GM18861 (cell line): ENCODE measurements around the gene COL13A1.

Experiments
- ATAC-seq: cut with Tn5 transposase; IDR thresholded peaks from one replicate; pipeline ENCODE4 v1.9.1; 2021; ENCODE audit not compliant: unreplicated experiment

Gene COL13A1

DNA sequence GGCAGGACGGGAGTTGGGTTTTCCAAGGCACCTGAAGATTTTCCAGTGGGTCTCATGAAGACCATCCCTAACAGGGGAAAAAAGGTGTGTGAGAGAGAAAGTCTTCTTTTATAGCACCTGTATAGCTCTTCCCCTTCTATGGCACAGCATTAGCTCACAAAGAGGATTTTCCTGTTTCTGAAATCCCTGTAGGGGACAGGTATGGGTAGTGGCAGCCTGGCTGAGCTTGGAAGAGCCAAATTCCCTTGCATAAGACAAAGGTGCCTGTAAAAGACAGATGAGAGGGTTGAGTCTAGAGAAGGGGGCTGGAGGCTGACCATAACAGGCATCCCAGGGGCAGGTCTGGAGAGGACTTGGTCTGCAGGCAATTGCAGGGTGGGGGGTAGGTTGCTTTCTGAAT, 63.7 kb downstream of the COL13A1 start:
- no peak for ATAC-seq

DNA sequence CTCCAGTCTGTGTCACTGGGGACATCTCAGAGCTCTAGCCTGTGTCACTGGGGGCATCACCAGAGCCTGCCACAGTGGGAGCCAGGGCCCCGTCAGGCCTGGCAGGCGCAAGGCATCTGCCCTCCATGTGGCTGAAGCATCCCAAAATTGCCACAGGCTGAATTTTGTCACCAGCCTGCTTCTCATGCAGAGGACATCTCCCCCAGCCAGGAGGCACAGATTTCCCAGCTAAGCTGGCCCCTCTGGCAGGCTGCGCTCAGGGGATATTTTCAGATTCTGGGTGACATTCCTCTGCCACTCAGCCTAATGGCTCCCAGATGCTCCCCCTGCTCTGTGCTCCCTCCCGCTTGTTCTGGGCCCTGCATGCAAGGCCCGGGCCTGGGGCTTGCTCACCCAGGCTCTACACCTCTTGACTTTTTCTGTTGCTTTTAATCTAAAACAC, 64.6 kb downstream of the COL13A1 start:
- ATAC-seq: no peak

DNA sequence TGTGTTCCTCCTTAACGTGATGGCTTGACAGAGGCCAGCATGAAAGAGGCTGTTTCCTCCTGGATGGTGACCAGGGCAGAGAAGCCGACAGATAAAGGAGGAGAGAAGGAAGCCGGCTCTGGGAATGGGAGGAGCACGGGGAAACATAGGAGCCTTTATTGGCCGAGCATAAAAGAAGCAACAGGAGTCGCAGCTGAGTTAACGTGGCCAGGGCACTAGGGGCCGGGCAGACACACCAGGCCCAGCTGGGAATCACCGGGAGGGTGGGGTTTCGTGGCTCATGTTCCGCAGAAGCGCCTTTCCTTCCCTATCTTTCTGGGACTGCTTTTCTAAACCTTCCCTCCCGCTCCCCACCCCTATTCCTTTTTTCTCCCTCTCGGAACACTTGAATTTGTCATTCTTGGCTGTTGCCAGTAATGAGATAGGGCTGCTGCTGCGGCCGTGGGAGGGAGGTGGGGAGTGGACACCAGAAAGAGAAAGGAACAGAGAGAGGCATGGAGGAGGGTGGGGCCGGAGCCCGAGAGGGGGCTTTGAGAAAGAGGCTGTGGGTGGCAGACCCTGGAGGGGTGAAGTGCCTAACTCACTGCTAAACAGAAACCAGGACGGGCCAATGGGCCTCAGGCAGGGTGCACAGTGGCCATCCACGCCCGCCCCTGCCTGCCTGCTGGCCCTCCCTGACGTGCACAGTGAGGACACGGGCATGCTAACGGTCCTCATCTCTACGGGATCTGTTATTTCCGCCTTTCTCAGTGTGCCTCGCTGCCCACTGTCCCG, 65.2 kb downstream of the COL13A1 start:
- ATAC-seq: no peak

DNA sequence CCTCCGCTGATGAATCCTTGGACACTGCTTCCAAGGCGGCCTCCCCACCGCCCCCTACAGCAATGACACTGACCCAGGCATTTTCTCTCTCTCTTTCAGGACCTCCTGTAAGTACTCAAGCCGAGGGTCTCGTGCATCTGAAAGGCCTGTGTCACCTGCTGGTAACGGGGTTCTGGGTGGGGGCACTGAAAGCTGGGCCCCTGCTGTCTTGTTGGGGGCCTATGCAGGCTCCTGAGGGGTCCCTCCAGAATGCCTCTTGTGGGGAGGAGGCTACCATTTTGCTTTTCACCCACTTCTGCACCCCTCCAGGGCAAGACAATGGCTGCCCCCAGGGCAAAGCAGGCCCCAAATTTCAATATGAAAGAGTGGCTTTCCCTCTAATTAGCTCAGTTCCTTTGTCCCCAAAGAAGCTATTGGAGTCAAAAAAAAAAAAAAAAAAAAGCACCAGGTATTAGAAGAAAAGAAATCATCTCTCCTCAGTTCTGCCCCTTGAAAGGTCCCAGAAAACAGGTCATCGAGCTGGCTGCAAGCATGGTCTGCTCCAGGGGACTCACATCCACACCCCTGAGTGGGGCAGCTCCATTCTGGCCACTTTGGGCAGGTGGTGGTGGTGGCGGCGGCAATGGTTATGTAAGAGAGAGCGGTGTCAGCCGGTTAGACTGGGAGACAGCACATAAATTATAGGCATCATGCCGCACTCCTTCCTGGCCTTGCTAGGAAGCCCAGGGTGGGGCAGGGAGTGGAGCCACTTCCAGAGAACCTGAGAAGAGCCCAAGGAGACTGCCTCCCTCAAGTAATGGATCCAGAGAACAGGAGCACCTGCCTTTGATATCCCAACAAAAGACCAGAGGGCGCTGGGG, 66.2 kb downstream of the COL13A1 start:
- no peak for ATAC-seq

DNA sequence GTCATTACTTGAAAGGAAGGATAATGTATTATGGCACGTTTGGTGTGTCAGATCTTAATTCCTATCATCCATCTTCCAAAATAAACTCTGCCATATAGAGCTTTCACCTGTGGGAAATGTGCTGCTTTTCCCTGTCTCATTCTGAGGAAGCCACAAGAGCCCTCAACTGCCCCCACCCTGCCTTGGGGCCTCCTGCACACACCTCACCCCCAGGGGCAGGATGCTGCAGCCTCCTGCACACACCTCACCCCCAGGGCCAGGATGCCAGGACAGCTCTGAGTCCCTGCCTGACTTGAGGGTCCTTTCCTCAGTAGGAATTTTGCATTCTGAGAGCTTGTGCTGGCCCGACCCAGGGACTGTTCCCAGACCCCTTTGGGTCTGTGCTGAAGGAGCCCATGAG, 67.1 kb downstream of the COL13A1 start:
- no peak for ATAC-seq

DNA sequence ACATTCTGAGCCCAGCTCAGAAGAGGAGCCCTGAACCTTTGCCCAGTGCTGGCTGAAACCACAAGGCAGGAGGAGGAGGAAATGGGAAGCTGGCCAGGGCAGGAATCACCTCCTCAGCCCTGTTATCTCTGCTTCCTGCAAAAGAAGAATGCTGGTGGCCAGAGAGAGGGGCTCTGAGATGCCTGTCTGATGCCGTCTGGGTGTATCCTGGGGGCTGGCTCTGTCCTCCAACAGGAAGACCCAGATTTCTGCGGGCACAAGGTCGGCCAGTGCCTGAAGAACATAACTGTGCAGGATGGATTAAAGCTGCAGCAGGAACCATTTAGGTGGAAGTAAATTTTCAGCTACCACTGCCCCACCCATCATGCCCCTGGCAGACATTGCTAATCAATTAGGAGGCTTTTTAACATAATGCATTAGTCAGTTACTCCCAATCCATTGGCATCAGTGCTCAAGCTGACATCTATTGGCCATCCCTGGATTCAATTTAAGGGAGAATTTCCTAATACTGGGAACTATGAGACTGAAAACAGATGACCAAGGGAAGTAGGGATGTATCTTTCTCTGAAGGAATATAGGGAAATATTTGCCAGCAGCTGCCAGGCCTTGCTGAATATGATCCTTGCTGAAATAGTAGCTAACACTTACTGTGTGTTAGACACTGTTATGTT, 67.7 kb downstream of the COL13A1 start:
- ATAC-seq: no peak

DNA sequence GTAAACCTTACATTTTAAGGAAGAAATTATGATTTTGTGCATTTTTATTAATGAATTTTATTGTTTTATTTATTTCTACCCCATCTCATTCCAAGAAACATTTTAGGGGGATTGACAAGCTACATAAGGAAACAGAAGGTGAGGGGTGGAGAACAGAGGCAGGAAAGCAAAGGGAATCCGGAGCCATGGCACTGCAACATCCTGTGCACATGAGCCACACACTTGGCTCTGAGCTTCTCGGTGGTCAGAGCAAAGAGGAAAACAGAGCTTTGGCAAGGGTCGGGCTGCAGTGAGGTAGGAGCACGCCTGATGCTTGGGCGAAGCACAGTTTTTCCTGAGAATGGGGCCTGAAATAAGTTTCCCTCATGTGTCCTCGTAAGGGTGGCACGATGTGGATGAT, 68.9 kb downstream of the COL13A1 start:
- no peak for ATAC-seq

DNA sequence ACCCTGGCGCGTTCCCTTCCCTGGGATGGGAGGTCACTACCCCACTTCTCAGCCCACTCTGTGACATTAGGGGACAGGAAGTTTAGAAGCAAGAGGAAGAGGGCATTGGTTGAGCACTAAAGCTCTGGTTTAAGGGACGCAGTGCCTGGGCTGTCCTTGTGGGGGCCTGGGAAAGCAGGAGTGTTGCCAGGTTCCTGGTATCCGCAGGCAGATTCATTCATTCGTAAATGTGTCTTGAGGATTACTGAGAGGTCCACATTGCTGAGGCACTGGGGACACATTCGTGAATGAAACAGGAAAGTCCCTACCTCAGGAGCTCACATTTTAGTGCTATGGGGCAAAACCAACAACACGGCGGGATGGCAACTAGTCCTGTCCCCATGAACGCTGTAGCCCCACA, 69.4 kb downstream of the COL13A1 start:
- ATAC-seq: no peak

DNA sequence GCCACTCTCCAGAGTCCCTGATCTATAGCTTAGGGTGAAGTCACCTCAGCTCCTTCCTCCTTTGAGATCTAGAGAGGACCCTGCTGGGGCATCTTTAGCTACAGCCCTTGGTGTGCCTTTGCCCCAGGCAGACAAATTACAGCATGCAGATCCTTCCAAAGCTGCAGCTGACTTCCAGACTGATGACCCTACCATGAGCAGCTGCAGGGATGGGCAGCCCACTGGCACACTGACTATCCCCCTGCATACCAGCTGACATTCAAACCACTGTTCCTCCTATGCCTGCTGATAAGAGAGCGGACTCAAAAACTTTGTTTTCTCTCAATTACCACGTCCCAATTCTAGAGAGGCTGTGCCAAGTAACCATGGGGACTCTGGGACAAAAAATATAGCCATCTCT, 70.6 kb downstream of the COL13A1 start:
- ATAC-seq: no peak

DNA sequence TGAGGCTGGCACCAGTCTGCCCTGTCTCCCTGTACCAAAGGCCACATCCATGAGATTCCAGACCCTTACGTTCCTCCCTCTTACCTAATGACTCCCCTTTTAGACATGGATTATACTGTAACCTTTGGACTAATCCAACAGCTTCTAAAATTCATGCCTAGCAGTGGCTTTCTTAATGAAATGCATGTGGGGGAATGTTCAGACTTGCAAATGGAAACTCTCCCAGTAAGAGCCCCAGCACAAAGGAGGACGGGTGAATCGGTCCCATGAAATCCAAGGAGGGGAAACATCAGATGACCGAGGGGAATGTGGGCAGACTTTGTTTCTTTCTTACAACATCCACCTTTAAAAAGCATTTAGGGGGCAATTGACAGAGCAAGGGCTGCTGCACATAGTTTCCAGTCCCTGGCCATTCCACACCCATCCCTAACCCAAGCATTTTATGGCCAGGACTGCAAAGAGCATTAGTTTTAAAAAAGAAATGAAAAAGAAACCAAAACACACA, 71.5 kb downstream of the COL13A1 start:
- no peak for ATAC-seq

DNA sequence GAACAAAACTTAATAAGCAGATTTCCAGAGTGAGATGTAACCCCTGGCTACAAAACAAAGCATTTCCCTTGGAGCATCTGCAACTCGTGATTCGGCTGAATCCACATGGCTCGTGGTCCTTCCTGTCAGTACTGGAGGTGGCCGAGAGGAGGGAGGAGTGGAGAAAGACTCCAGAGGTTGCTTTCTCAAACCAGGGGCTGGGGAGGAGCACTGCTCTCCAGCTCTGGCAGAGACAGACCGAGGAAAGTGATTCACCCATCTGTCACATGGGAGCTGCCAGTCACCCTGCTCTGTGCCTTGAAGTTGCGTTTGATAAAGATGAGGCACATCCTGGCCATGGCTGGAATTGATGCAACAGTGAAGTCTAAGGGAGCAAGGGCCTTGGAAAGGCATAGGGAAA, 72.7 kb downstream of the COL13A1 start:
- no peak for ATAC-seq

DNA sequence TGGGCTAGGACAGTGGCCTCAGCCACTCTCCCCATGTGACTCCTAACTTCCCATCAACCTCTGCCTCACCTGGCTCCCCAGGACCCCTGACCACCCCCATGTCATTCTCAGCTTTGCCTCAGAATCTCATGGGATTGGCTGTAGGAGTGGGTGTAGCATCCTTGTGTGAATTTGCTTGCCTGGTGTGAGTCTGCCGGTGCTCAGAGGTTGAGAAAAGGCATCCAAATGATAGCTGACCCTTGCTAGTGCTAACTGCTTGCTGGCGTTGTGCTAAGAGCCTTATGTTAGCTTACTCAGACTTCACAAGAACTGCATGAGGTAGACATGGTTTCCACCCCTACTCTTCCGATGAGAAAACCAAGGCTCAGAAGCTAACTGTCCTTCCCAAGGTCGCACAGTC, 74.2 kb downstream of the COL13A1 start:
- ATAC-seq: no peak

DNA sequence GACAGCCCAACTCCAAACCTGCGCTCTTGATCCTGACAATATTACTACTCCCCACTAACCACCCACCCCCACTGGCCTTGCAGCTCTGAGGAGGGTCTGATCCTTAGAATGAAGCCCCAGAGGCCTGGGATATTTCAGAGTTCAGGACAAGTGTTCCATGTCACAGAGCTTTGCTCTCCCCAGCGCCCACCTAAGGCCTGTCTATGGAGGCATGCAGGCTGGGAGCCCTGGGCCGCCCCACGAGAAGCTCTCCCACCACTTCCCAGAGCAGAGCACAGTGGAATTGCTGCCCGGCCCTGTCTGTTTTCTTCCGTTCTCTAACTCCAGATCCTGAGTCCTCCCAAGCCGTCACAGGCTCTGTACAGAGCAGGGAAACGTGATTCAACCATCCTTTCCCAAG, 74.6 kb downstream of the COL13A1 start:
- ATAC-seq: no peak

DNA sequence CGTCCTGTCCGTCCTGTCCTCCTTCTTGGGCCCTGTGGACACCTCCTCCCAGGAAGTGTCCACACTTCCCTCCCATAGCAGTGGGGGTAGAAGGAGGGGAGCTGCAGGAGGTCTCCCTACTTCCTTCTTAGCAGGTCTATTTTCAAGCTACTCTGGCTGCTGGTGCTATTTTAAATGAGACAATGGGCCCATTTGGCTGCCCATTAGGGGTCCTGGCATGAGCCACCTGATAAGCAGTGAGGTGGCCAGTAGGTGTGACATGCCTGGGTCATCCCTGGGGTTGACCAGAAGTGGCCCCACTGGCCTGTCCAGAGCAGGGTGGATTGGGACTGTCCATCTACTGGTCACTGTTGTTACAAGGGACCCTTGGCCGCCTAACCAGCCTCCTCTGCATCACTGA, 75.2 kb downstream of the COL13A1 start:
- no peak for ATAC-seq

DNA sequence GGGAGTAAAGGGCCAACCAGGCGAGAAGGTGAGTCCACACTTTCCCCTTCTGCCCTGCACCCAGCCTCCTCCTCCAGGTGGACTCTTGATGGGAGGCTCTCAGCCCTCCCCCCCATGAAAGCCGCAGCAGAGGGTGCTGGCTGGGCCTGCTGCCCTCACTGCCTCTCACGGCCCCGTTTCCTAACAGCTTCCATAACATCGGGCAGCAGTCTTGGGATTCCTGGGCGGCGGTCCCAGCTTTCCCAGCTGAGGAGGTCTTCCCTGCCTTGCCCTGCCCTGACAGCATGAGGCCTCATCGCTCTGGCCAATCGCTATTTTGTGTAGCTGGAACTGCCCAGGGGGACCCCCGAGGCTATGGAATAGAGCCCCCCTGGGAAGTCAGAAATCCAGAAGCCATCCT, 76.3 kb downstream of the COL13A1 start:
- ATAC-seq: no peak

DNA sequence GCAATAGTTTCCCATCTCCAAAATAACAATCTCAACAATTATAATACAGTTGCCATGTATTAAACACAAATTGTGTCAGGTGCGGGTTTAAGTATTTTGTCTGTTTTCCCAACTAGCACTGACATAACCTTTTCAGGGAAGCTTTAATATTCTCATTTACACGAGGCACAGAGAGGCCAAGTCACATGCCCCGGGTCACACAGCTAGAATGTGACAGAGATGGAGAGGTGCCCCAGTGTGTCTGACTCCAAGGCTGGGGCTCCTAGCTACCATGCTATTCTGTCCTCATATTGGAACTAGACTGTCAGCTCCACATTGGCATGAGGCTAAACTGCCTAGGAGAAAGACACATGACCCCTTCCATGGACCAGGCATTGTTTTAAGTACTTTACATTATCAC, 77.2 kb downstream of the COL13A1 start:
- ATAC-seq: no peak

DNA sequence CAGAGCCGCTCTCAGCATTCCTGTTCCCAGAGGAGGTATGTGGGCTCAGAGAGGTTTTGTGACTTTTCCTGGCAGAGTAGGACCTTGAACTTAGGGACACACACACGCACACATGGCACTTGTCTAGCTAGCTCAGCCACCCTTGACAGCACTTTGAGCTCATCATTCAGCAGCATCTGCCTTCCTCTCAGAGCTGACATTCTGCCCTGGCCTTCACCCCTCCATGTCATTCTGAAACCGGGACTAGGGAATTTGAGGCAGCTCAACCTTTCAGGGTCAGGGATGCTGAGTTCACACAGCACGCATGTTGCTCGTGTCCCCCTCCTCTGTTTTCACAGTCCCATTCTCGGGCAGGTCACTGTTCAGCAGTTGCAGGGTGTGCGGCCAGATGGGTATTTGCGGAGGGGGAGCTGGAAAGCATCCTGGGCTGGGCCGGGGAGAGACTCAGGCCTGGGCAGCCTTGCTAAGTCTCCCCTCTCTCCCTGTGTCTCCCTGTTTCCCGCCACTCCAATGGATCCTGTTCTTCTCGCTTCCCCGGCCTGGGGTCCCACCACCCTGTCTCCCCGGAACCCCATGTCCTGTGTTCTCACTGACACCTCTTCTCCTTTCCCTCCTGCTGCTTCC, 78.0 kb downstream of the COL13A1 start:
- no peak for ATAC-seq

DNA sequence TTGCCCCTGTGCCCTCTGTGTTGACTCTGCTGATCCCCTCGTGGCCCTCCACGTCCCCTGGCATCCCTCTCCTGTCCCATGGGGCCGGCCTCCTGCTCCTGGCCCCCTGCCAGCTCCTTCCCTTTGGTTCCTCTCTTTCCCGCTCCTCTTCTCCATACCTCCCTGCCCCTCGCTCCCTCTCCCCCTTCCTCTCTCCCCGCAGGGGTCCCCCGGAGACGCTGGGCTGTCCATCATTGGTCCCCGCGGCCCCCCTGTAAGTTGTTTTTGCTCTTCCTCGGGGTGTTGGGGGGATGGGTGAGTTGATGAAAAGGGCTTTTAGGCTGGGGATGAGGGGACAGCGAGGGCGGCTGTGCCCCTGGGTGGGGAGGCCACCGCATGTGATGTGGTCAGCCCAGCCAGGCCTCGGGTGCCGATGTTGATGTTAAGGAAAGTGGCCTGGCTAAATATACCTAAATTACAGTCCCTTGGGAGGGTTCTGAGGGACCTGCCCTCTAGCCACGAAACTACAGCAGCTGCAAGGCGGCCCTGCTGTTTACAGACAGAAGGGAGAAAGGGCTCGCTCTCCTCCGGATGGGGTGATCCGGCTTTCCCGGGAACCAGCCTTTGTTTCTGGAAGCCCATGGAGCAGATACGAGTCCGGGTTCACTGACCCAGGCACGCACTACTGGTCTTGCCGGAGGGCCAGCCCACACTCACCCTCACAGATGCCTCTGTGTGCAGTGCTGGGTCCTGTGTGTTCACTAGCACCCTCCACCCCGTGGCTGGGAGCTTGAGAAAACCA, 78.8 kb downstream of the COL13A1 start:
- no peak for ATAC-seq

DNA sequence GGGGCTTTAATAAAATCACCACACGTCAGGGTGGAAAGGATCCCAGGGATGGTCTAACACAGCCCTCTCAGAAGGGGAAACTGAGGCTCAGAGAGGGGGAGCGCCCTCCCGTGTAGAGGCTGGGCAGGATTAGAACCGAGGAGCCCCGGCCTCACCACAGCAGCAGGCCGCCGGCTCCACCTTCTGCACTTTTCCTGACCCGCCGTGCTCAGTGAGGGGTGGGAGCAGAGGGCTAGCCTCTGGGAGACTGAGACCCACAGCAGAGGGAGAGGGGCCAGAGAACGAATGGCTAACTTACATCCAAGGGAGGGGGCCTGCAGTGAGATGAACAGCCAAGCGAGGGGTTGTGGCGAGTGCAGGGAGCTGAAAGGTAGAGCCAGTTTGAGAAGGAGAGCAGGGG, 79.5 kb downstream of the COL13A1 start:
- ATAC-seq: no peak

DNA sequence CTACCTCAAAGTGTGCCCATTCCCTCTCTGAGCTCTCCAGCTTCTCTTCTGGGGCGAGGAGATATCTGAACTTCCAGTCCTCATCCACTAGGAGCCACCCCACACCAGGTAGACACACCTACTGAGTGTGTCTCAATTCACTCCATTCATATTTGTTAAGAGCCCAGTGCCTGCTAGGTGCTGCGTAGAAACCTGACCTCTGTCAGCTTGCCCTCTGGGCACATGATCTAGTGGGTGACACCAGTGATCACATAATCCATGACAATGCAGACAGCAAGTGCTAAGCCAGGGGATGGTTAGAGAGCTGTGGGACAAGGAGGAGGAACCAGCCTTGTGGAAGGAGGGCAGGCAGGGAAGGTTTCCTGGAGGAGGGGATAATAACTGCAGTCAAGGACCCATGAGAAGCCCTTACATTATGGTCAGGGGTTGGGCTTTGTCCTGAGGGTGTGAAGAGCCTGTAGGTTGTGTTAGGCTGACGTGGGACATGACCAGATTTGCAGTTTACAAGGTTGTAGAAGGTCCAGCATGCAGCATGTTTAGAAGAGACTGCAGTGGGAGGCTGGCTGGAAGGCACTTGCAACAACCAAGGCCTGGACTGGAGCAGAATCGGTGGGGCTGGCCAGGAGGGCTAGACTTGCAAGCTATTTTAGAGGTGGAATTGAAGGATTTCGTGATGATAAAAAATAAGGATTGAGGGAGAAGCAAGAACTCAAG, 81.8 kb downstream of the COL13A1 start:
- no peak for ATAC-seq
